UCSD-AML1 (cell line): ENCODE measurements around the gene CDH1.
"Not testable (repeated sequence)": the region's sequence is repeated elsewhere in the genome, so short reads cannot be mapped to it uniquely, and the experiment has no call there.

ENCODE experiments used
- DNase-seq: peaks from one replicate; lab custom pipeline; 2025; ENCODE audit not compliant: unreplicated experiment; lab: John Stamatoyannopoulos, UW

CDH1 gene

GRCh38 chr16:68786685-68787418, 49.8 kb downstream of the CDH1 start:
- DNase-seq: no peak

- DNase-seq: not testable (repeated sequence)
Measured at GRCh38 chr16:68787419-68787807, 50.3 kb downstream of the CDH1 start.

DNA sequence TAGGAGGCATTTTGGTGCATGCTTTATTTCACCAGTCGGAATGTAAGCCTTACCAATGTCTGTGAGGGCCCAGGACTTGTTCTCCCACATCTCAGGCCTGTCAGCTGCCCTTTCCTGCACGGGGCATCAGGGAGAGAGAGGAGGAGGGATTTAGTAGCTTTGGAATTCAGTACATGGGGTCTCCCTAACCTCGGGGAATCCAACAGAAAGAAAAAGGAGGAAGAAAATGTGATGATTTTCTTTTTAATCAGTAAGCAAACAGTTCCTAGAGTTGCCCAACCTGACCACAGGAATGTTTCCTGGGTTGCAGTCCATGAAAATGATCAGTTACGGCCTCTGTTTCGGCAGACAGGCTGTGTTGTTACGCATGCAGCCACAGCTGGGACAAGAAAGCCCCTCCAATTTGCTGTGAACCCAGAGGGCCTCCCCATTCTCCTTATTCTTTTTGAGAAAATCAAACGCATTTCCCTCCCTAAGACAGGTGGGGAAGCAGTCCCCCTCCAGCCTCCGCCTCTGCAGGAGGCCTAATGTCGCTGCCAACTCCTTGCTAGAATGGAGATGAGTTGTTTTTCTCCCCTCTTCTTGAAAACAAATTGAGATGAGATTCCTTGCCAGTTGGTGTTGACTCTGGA, 53.2 kb downstream of the CDH1 start:
- no peak for DNase-seq

DNA sequence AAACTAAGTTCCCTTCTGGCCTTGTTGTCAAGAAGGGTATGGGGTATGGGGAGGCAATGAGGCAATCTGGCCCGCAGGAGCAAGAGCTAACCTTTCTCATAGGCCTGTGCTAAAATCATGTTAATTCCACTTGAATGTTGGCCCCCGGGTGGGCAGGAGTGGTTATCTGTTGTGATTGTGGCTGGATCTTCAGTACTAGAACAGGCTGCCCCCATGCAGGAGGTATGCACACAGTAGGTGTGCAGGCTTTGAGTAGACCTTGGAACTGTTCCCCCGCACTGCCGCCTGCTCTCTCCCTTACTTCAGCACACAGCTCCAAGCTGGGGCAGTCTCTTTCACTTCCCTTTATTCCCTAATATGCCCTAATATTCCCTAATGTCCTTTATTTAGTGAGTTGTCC, 53.9 kb downstream of the CDH1 start:
- DNase-seq: no peak

DNA sequence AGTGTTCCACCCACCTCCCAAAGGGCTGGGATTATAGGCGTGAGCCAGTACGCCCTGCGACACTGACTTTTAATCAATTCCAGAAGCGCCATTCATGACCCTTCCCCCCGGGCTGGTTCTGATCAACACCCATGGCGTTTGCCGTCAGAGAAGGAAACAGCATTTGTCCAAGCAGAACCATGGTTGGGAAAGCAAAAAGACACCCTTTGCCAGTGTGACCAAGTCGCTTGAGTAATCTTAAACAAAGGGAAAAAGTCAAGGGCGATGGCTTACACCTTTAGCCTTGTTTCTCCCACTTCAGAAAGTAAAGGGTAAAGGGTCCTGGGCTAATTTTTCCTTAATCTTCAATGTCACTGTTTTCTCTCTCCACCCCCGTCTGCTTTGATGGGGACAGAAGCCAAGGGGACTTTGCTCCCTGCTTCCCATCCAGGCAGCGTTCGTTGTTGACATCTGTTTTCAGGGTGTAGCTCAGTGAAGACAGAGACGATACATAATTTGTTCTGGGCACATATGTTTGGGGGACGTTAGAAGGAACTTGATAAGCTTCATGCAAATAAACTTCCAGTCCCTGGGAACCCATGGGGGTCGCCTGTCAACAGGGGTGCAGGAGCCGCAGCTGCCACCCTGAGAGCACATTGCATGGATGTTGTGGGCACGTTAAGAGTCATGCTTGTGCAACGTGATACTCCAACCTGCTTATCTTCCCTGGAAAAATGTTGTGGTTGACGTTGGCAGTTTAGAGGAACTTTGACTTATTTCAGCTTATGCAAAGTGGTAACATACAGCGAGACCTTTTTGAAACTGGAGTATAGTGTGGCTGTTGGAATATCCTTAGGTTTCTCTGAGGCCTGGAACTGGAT, 55.6 kb downstream of the CDH1 start:
- no peak for DNase-seq

- DNase-seq: no peak
Measured at GRCh38 chr16:68793401-68793857, 56.3 kb downstream of the CDH1 start.

DNA sequence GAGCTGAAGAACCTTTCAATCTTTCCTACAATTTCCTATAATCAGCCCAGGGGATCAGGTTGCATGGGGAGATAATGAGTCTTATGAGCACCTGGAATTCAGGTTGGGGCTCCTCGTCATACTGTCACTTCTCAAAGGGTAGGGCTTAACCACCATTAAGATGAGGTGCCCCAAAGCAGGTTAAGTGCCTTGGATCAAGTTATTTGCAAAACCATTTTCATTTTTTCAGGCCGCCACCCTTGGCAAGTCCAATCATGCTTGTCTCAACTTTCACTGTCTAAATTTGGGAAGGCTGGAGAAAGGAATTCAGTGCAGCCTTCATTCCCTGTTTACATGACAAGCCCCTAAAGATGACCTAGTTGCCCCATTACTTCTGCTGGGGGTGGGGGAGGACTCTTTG, 61.3 kb downstream of the CDH1 start:
- no peak for DNase-seq

DNA sequence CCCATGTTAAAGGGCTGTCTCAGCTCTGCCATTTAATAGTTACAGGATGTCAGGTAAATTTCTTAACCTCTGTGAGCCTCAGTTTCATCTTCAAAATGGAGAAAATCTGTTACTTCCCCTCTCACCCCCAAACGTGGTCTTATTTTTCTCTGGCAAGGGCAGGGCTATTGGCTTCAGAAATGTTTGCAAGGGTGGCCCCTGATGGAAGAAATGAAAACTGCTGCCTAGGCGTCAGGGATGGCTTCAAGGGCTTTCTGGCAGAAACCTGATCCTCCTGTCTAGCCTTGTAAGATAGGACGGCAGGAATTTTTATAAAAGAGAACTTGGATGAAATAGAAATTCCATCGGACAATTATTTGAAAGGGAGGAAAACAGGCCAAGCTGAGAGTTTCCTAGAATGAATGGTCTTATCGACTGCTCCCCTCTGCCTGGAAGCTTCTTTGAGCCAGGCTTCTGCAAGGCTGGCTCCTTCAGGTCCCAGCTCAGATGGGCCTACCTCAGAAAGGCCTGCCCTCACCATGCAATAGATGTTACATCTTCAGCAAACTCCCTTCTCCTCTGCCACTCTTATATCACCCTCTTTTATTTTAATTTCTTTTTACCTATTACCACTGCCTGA, 63.3 kb downstream of the CDH1 start:
- DNase-seq: peak; percentile 17

DNA sequence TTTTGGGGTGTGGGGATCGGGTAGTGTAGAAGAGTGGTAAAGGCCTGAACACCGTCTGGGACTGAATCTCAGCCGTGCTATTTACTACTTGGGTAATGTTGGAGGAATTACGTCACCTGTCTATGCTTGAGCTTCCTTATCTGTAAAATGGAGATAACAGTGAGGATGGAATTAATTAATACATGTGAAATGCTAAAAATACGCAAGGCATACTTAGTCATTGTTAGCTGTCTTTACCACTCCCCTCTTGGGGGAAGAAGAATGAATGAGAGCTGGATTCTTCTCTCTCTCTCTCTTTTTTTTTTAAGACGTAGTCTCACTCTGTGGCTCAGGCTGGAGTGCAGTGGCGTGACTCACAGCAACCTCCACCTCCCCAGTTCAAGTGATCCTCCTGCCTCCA, 65.1 kb downstream of the CDH1 start:
- DNase-seq: no peak

DNA sequence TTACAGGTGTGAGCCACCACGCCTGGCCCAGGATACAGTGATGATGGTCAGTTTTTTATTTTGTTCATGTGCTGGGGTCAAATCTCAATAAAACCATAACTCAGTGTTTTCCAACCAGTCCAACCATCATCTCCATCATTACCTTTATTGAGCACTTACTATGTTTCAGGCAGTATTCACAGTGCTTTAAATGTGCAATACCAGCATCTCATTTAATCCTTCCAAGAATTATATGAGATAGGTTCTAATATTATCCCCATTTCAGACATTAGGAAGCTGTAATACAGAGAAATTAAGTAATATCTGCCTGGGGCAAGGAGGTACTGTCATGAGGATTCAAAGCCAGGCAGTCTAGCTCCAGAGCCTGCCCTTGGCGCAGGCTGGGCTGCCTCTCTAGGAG, 69.3 kb downstream of the CDH1 start:
- DNase-seq: no peak

DNA sequence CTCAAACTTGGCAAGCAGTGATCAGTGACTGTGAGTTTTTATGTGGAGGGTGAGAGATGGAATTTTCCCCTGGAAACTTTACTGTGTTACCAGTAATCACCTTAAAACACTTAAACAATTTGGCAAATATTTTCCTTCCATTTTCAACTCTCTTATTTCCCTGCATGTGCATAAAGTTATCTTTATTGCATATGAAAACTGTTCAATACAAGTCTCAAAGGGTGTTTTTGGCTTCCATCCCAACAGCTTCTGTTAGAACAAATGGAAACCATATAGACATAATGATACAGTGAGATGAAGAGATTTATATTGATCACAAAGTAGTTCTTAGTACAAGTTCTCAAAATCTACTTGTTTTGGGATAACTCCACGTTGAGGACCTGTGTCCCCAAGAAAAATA, 69.9 kb downstream of the CDH1 start:
- no peak for DNase-seq

- no peak for DNase-seq
Measured at GRCh38 chr16:68814516-68814915, 77.4 kb downstream of the CDH1 start.

DNA sequence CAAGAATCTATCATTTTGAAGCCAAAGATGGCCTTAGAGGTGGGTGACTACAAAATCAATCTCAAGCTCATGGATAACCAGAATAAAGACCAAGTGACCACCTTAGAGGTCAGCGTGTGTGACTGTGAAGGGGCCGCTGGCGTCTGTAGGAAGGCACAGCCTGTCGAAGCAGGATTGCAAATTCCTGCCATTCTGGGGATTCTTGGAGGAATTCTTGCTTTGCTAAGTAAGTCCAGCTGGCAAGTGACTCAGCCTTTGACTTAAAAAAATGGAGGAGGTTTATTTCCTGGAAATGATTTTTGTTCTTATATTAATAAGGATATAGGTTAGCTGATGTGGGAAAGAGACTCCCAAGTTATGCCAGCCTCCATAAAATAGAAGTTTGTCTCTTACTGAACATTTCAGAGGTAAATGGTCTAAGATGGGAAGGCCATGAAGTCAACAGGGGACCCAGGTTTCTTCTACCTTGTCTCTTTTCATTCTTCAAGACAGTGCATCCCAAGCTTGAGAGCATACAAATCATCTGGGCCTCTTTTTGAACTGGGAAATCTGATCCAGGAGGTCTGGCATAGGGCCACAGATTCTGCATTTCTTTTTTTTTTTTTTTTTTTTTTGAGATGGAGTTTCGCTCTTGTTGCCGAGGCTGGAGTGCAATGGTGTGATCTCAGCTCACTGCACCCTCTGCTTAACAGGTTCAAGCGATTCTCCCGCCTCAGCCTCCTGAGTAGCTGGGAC, 86.5 kb downstream of the CDH1 start:
- no peak for DNase-seq

GRCh38 chr16:68825427-68825826, 88.3 kb downstream of the CDH1 start:
- DNase-seq: no peak

DNA sequence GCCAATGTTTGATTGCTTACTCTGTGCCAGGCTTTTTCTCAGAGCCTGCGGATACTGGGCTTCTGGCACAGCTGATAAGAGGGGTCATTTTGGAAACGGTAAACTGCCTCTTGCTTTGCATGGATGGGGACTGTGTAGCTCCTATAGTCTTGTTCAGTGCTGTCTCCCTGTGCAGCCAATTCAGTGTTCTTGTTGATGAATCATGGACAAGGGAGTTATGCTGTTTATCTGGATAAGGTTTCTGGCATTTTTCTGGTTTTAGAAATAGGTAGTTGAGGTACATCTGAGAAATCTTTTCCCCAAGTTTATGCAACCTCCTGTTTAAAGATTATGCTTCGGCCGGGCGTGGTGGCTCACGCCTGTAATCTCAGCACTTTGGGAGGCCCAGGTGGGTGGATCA, 89.6 kb downstream of the CDH1 start:
- DNase-seq: no peak

DNA sequence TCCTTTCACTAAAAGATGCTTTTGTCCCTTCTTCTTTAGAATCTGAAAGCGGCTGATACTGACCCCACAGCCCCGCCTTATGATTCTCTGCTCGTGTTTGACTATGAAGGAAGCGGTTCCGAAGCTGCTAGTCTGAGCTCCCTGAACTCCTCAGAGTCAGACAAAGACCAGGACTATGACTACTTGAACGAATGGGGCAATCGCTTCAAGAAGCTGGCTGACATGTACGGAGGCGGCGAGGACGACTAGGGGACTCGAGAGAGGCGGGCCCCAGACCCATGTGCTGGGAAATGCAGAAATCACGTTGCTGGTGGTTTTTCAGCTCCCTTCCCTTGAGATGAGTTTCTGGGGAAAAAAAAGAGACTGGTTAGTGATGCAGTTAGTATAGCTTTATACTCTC, 96.2 kb downstream of the CDH1 start:
- no peak for DNase-seq

- no peak for DNase-seq
Measured at GRCh38 chr16:68834550-68834949, 97.5 kb downstream of the CDH1 start.

- DNase-seq: no peak
Measured at GRCh38 chr16:68835970-68836369, 98.9 kb downstream of the CDH1 start.

- no peak for DNase-seq
Measured at GRCh38 chr16:68839831-68840230, 102.7 kb downstream of the CDH1 start.

DNA sequence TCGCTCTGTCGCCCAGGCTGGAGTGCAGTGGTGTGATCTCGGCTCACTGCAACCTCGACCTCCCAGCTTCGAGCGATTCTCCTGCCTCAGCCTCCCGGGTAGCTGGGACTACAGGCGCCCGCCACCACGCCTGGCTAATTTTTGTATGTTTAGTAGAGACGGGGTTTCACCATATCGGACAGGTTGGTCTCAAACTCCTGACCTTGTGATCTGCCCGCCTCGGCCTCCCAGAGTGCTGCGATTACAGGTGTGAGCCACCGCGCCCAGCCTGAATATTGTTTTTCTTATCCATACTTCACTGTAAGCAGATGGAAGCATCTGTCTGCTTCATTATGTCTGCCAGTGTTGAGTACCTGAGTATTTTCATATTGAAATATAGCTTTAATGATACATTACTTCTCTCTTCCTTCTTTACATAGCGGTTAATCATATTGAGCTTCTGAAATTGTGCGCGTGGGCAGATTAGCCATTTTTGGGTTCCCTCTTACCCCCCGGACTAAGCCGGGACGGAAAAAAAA, 105.9 kb downstream of the CDH1 start:
- DNase-seq: not testable (repeated sequence)
